SH-SY5Y (cell line): Measurements from ENCODE around the gene RBM39.

Experiments
- GATA2 ChIP-seq: IDR thresholded peaks from 2 replicates; pipeline ENCODE4 v1.6.1; 2011; ENCODE audit warnings: mild to moderate bottlenecking, low read depth, low read length
- GATA3 ChIP-seq: IDR thresholded peaks from 2 replicates; pipeline ENCODE4 v1.6.1; 2011; ENCODE audit warnings: low read depth, mild to moderate bottlenecking, low read length, moderate library complexity

Gene RBM39

GRCh38 chr20:35719717-35720116 is 22.3 kb downstream of the RBM39 start:
- TF ChIP-seq GATA2 (no peak), GATA3 (no peak)

GRCh38 chr20:35718972-35719635 is 23.0 kb downstream of the RBM39 start:
- TF ChIP-seq GATA3 = no peak

- TF ChIP-seq GATA3 = no peak
- TF ChIP-seq GATA2 = no peak
Measured at GRCh38 chr20:35716330-35716729, 25.7 kb downstream of the RBM39 start.

- TF ChIP-seq GATA3 (no peak), GATA2 (no peak)
Measured at GRCh38 chr20:35715652-35716051, 26.4 kb downstream of the RBM39 start.

- TF ChIP-seq GATA3 = no peak
Measured at GRCh38 chr20:35714127-35714526, 27.9 kb downstream of the RBM39 start.

GRCh38 chr20:35711588-35712209 is 30.4 kb downstream of the RBM39 start:
- no peak for TF ChIP-seq GATA3
- TF ChIP-seq GATA2 = no peak

- TF ChIP-seq GATA3 (no peak), GATA2 (no peak)
Measured at GRCh38 chr20:35710884-35711587, 31.0 kb downstream of the RBM39 start.

- TF ChIP-seq GATA2 (no peak), GATA3 (no peak)
Measured at GRCh38 chr20:35710039-35710438, 32.0 kb downstream of the RBM39 start.

- TF ChIP-seq GATA3 = no peak
- TF ChIP-seq GATA2 = no peak
Measured at GRCh38 chr20:35709259-35709658, 32.8 kb downstream of the RBM39 start.

GRCh38 chr20:35708502-35708901 is 33.6 kb downstream of the RBM39 start:
- TF ChIP-seq GATA2 = no peak
- TF ChIP-seq GATA3 = no peak

GRCh38 chr20:35704514-35705261 is 37.4 kb downstream of the RBM39 start:
- TF ChIP-seq GATA3 (no peak), GATA2 (no peak)

GRCh38 chr20:35702824-35703695 is 39.0 kb downstream of the RBM39 start:
- no peak for TF ChIP-seq GATA2
- TF ChIP-seq GATA3 = no peak

GRCh38 chr20:35702051-35702823 is 39.8 kb downstream of the RBM39 start:
- no peak for TF ChIP-seq GATA3
- TF ChIP-seq GATA2 = no peak
